Activated B cell treated with CpG ODN at 0.5 μM for 24 hours (primary cell): ENCODE data around the gene STX7. TPM values are rescaled to one million over a fixed set of nuclear protein-coding genes. Genes with fewer than 3 reads are reported as not detected.

Source experiments
- ATAC-seq: fragments of 200-7000 bp; cut with Tn5 transposase; one replicate; pipeline ENCODE4 v1.10.0; 2021; ENCODE audit warnings: low read depth, mild to moderate bottlenecking, moderate library complexity
- CTCF ChIA-PET: fragments of 350-600 bp; sonication (Branson Sonifier 250); formaldehyde crosslinking; loops from one replicate; lab custom pipeline; 2021; ENCODE audit warnings: antibody characterized with exemption; lab: Charles Lee
- POLR2A ChIA-PET: fragments of 350-600 bp; sonication (Branson Sonifier 250); formaldehyde crosslinking; loops from one replicate; lab custom pipeline; 2021; ENCODE audit warnings: antibody characterized with exemption; lab: Charles Lee
- DNase-seq: peaks from one replicate; pipeline ENCODE4 v3.0.0; 2022
- H3K27ac Mint-ChIP-seq: one replicate; pipeline ENCODE4 v1.8.0; 2020; ENCODE audit warnings: mixed read lengths
- H3K27me3 Mint-ChIP-seq: one replicate; pipeline ENCODE4 v1.8.0; 2021; ENCODE audit warnings: mixed read lengths
- H3K36me3 Mint-ChIP-seq: one replicate; pipeline ENCODE4 v1.8.0; 2021; ENCODE audit warnings: low read depth, mixed read lengths
- H3K4me1 Mint-ChIP-seq: one replicate; pipeline ENCODE4 v1.8.0; 2021; ENCODE audit warnings: mixed read lengths
- H3K4me3 Mint-ChIP-seq: one replicate; pipeline ENCODE4 v1.8.0; 2020; ENCODE audit warnings: mild to moderate bottlenecking, mixed read lengths
- H3K9me3 Mint-ChIP-seq: one replicate; pipeline ENCODE4 v1.8.0; 2020; ENCODE audit warnings: mixed read lengths
- intact Hi-C: fragments of 100-400 bp; cut with micrococcal nuclease; formaldehyde crosslinking; loops from one replicate; pipeline ENCODE4 v1.15.1; 2024
- total RNA-seq: library from RNA; stranded (reverse); gene quantifications from 2 replicates; pipeline ENCODE4 v1.2.3, GENCODE V29; 2022
- TF ChIP-seq, protein P1 (sequence below): fragments of 200-600 bp; IDR thresholded peaks from one replicate; pipeline ENCODE4 v1.8.0; 2022; ENCODE audit warnings: antibody characterized with exemption, mild to moderate bottlenecking

STX7 gene
- total RNA-seq, 1 donor from 2014 or later: 138 TPM

DNA sequence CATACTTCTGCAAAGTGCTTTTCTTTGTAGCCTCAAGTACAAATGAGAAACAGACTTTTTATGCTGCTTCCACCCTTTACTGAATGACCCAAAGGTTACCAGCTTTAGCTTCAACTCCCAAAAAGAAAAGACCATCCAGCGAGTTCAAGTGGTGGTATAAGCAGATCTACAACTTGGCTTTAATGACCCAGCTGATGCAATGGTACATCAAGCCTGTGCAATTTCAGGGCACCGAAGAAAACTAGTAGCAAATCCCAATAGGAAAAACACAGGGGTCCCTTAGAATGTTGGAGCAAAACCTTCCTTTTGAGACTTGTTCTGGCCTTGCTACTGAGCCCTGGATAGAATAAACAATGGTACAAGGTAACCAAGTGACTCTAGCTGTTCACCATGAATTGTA lies 33.8 kb downstream of the STX7 start:
- intact Hi-C loops: no loop called here
- no peak overlapping the region for H3K4me3 Mint-ChIP-seq
- H3K4me1 Mint-ChIP-seq: peaks cover 80% of the 10 kb centered on the region
- H3K27me3 Mint-ChIP-seq: no peaks in the 10 kb centered on the region
- ChIA-PET POLR2A (no interaction called here), CTCF (interaction anchor here (1.7 kb wide), 1 partner anchor 179 kb away, joined by 4 read pairs; no protein-coding TSS in a partner anchor)
- H3K9me3 Mint-ChIP-seq: no peaks in the 10 kb centered on the region
- DNase-seq: no peak
- peaks cover 50% of the 10 kb centered on the region for H3K36me3 Mint-ChIP-seq
- TF ChIP-seq, protein P1, sequence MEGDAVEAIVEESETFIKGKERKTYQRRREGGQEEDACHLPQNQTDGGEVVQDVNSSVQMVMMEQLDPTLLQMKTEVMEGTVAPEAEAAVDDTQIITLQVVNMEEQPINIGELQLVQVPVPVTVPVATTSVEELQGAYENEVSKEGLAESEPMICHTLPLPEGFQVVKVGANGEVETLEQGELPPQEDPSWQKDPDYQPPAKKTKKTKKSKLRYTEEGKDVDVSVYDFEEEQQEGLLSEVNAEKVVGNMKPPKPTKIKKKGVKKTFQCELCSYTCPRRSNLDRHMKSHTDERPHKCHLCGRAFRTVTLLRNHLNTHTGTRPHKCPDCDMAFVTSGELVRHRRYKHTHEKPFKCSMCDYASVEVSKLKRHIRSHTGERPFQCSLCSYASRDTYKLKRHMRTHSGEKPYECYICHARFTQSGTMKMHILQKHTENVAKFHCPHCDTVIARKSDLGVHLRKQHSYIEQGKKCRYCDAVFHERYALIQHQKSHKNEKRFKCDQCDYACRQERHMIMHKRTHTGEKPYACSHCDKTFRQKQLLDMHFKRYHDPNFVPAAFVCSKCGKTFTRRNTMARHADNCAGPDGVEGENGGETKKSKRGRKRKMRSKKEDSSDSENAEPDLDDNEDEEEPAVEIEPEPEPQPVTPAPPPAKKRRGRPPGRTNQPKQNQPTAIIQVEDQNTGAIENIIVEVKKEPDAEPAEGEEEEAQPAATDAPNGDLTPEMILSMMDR: no peak
- no peak for ATAC-seq
- H3K27ac Mint-ChIP-seq: peak overlapping the region; percentile 70

DNA sequence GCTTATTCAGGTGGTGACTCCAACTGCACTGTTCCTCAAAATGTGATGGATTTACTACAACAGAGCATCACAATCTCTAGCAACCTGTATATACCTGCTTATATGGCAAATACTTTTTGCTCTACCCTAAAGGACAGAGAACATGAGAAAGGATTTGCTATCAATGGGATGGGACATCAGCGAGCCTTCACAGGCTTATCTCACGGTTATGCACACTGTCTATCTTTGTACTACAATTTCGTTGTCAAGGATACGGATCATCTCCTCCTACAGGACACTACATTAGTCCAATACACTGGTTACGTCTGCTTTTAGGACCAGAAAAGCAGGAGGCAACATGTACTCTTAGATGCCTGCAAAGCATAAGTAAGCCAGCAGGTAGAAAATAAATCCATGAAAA lies 34.2 kb downstream of the STX7 start:
- POLR2A ChIA-PET: no interaction called here
- TF ChIP-seq, protein P1: no peak
- no peak for DNase-seq
- H3K36me3 Mint-ChIP-seq: peaks cover 49% of the 10 kb centered on the region
- H3K4me3 Mint-ChIP-seq: no peak overlapping the region
- H3K27me3 Mint-ChIP-seq: no peaks in the 10 kb centered on the region
- H3K4me1 Mint-ChIP-seq: peaks cover 76% of the 10 kb centered on the region
- intact Hi-C loops: no loop called here
- ATAC-seq: no peak
- no peaks in the 10 kb centered on the region for H3K9me3 Mint-ChIP-seq
- CTCF ChIA-PET: interaction anchor here (1.7 kb wide), 1 partner anchor 178 kb away, joined by 4 read pairs; no protein-coding TSS in a partner anchor
- H3K27ac Mint-ChIP-seq: peak overlapping the region; percentile 70

- no peak for DNase-seq
- CTCF ChIA-PET: no interaction called here
- POLR2A ChIA-PET: no interaction called here
- Mint-ChIP-seq H3K27ac (peak overlapping the region; percentile 70), H3K27me3 (no peaks in the 10 kb centered on the region), H3K9me3 (no peaks in the 10 kb centered on the region), H3K4me3 (no peak overlapping the region), H3K4me1 (peaks cover 71% of the 10 kb centered on the region), H3K36me3 (peaks cover 49% of the 10 kb centered on the region)
- intact Hi-C loops: no loop called here
- TF ChIP-seq, protein P1: no peak
- no peak for ATAC-seq
Measured at GRCh38 chr6:132478266-132478665, 34.6 kb downstream of the STX7 start.

- DNase-seq (no peak), ATAC-seq (no peak)
- peaks cover 52% of the 10 kb centered on the region for H3K36me3 Mint-ChIP-seq
- intact Hi-C loops: no loop called here
- ChIA-PET POLR2A (no interaction called here), CTCF (interaction anchor here (1.2 to 1.7 kb wide), 2 partner anchors 176 to 197 kb away, joined by 3 to 7 read pairs; no protein-coding TSS in a partner anchor)
- H3K4me3 Mint-ChIP-seq: no peak overlapping the region
- no peak overlapping the region for H3K27ac Mint-ChIP-seq
- peaks cover 57% of the 10 kb centered on the region for H3K4me1 Mint-ChIP-seq
- H3K9me3 Mint-ChIP-seq: no peaks in the 10 kb centered on the region
- TF ChIP-seq, protein P1: no peak
- no peaks in the 10 kb centered on the region for H3K27me3 Mint-ChIP-seq
Measured at GRCh38 chr6:132476688-132477087, 36.2 kb downstream of the STX7 start.

DNA sequence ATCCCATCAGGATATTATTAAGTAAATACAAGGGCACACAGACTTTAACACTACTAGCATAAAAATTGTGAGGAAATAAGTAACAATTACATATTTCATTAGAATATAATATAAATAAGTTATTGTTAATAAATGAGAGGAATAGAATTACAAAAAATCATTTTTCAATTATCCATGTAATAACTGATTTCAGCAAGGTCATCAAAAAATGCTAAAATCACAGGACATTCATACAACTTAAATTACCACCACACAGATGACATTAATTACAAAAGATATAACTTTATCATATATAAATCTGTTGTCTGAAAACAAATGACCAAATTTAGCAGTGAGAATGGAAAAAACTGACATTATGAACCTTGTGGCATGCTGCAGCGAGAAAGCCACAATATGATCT lies 37.0 kb downstream of the STX7 start:
- no peak for DNase-seq
- Mint-ChIP-seq H3K27ac (peak overlapping the region; percentile 7), H3K9me3 (no peaks in the 10 kb centered on the region), H3K4me3 (no peak overlapping the region), H3K27me3 (no peaks in the 10 kb centered on the region), H3K4me1 (peaks cover 49% of the 10 kb centered on the region), H3K36me3 (peaks cover 56% of the 10 kb centered on the region)
- ChIA-PET CTCF (interaction anchor here (1.0 to 1.9 kb wide), 2 partner anchors 9 to 11 kb away, joined by 3 to 7 read pairs; no protein-coding TSS in a partner anchor), POLR2A (no interaction called here)
- ATAC-seq: no peak
- TF ChIP-seq, protein P1: no peak
- intact Hi-C loops: no loop called here
